GM12801 (cell line): ENCODE results near the gene BTBD9.

Experiments used
- TF ChIP-seq, protein P1 (sequence below): IDR thresholded peaks from one replicate; pipeline ENCODE4 v1.5.1; 2011; ENCODE audit warnings: control low read depth; ENCODE audit not compliant: insufficient read length; ENCODE audit errors: extremely low read depth

BTBD9 gene

DNA sequence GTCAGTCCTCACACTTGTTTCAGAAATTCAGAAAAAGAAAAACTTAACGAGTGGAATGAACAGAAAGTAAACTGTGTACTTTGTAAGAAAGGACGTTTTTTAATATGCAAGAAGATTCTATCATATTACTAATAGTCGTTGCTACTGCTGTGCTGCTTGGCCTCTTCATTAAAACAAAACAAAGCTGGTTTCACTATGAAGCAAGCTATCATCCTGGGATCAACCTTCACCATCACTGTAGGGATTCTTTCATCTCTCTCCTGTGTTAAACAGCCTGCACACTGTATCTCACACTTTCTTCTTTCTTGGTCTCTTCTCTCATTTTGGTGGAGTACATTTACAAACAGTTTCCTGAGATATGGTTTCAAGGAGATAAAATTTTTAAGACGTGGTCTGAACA is 284.2 kb downstream of the BTBD9 start:
- TF ChIP-seq, protein P1, sequence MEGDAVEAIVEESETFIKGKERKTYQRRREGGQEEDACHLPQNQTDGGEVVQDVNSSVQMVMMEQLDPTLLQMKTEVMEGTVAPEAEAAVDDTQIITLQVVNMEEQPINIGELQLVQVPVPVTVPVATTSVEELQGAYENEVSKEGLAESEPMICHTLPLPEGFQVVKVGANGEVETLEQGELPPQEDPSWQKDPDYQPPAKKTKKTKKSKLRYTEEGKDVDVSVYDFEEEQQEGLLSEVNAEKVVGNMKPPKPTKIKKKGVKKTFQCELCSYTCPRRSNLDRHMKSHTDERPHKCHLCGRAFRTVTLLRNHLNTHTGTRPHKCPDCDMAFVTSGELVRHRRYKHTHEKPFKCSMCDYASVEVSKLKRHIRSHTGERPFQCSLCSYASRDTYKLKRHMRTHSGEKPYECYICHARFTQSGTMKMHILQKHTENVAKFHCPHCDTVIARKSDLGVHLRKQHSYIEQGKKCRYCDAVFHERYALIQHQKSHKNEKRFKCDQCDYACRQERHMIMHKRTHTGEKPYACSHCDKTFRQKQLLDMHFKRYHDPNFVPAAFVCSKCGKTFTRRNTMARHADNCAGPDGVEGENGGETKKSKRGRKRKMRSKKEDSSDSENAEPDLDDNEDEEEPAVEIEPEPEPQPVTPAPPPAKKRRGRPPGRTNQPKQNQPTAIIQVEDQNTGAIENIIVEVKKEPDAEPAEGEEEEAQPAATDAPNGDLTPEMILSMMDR = no peak

DNA sequence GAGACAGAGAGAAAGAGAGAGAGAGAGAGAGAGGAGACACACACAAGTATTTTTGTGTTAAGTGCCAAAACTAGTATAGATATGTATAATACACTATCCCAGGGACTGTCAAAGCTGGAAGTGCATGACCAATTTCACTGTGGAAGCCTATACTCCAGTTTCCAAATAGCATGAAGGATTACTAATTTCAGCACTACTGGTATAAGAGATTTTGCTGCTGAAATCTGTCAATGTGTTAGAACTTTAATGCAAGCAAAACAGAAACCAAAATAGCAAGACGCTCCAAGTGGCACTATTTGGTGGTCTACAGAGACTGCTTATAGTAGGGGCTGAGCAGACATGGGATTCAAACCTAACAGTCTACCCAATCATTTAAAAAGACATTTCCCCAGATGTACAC is 284.8 kb downstream of the BTBD9 start:
- TF ChIP-seq, protein P1 = no peak

DNA sequence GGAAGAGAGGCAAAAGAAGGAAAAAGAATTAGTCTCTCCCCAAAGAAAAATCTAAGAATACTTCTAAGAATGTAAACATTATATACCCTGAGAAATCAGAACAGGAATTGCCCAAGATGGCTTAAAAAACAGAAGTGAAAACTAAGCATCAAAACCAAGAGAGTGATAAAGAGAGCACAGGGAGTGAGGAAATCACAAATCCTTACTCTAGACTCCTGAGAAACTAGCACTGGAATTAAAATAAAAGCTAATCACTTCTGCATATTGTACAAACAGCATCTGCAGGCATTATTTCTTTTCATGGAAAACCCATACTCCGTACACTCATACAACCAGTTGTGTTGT is 285.7 kb downstream of the BTBD9 start:
- TF ChIP-seq, protein P1 = no peak

DNA sequence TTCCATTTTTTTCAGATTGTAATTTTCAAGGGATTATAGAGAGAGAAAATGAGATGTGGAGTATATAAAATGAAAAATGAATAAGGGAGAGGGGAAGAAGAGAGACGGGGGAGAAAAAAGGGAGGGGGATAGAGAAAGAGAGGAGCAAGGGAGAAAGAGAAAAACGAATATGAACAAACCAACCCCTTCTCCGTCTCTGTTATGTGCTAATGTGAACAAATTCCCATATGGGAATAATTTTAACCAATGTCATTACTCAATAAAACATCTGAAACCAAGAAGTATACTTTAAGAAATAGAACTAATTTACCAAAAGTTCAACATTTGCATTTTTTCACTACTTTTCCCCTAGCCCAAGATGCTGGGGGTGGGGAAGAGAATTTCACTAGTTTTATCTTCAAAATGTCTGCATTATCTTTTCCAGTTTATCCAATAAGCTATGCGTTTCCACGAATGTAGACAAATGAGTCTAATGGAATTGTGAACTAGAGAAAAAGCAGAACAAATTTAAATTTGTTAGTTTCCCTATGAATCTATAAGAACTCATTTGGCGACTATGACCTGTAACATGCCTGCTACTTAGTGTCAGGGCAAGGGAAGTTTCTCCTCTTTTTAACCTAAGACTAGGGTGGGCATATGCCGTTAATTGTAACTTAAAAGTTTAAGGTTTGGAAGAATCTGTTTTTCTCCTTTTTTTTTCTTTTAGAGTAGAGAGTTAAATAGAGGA is 286.3 kb downstream of the BTBD9 start:
- TF ChIP-seq, protein P1 = no peak

DNA sequence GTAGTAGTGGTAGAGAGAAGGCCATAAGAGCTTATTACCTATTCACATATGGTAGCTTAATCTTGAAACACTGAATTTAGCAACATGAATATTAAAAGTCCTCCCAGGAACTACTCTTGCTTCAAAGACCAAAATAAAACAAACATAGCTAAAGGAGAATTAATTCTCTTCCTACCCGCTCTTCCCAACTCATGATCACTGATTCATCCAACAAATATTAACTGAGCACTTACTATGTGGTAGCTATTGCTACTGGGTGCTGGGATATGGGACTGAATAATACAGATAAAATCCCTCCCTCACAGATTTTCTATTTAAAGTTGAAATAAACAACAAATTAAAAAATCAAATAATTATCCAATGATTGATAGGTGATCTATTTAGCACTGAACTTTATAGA is 287.1 kb downstream of the BTBD9 start:
- TF ChIP-seq, protein P1 = no peak

DNA sequence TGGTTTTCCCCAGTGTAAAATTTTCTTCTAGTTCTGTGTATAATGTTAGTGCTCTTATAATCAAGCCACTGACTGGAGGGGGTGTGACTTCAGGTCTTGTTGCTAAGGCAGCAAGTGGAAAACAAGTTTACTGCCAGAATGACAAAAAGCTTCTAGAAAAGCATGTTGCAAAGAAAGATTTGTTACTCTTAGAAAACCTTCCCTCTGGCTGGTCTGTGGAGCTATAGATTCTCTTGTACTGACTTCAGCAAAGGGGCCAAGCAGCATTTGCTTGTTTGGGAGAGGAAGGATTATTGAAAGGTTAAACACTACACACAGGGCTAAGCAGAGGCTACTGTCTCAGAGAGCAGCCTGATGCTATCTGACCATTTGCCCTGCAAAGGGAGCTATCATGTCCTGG is 288.8 kb downstream of the BTBD9 start:
- TF ChIP-seq, protein P1 = no peak

DNA sequence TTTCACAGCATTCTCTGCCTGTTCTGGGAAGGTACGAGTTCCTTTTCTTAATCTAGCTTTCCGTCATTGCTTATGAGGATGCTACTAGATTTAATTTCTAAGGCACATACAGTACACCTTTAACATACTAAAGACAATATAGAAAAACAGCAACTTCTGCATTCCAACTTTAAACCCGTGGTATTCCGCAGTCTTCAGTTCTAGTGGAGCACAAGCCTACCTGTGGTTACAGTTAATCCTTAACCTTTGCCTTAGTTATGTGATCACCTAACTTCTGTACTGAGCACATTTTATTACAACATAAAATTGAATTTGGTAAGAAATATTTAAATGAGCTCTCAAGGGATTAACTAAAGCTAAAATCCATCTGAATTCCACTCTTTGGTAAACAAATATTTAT is 289.5 kb downstream of the BTBD9 start:
- TF ChIP-seq, protein P1 = no peak
